Transverse colon (tissue), 4 donors: ENCODE measurements around the gene GOLGA8A.
"Not testable (repeated sequence)": the region's sequence is repeated elsewhere in the genome, so short reads cannot be mapped to it uniquely, and the experiment has no call there.

ENCODE experiments used
- POLR2A ChIP-seq: fragments of 450-650 bp; IDR thresholded peaks from one replicate; pipeline ENCODE4 v1.6.1; 2016; ENCODE audit warnings: antibody characterized with exemption, mild to moderate bottlenecking, moderate library complexity
- POLR2AphosphoS5 ChIP-seq, 3 donors: sonication (generic); formaldehyde crosslinking; IDR thresholded peaks; one replicate each; pipeline ENCODE4 v1.6.1; 2016; ENCODE audit warnings: antibody characterized with exemption in 3 of 3
- TF ChIP-seq, protein P1 (sequence below), 5 experiments: fragments of 200-600 bp in 3 of 5; fragments of 450-650 bp in 2 of 5; sonication (generic) in 3 of 5; IDR thresholded peaks; 1 replicate in 2 of 5; 2 replicates in 3 of 5; pipeline ENCODE4 v1.5.1; 2016 to 2017; ENCODE audit warnings: antibody characterized with exemption in 5 of 5, inconsistent platforms in 3 of 5, mild to moderate bottlenecking in 2 of 5, moderate library complexity in 1 of 5

- not testable (repeated sequence) for TF ChIP-seq POLR2AphosphoS5 (IDR thresholded peaks at IDR 0.05); POLR2A
- TF ChIP-seq, protein P1, sequence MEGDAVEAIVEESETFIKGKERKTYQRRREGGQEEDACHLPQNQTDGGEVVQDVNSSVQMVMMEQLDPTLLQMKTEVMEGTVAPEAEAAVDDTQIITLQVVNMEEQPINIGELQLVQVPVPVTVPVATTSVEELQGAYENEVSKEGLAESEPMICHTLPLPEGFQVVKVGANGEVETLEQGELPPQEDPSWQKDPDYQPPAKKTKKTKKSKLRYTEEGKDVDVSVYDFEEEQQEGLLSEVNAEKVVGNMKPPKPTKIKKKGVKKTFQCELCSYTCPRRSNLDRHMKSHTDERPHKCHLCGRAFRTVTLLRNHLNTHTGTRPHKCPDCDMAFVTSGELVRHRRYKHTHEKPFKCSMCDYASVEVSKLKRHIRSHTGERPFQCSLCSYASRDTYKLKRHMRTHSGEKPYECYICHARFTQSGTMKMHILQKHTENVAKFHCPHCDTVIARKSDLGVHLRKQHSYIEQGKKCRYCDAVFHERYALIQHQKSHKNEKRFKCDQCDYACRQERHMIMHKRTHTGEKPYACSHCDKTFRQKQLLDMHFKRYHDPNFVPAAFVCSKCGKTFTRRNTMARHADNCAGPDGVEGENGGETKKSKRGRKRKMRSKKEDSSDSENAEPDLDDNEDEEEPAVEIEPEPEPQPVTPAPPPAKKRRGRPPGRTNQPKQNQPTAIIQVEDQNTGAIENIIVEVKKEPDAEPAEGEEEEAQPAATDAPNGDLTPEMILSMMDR (IDR thresholded peaks at IDR 0.05), result not testable (repeated sequence)
Measured at GRCh38 chr15:34397637-34398259, 39.9 kb downstream of the GOLGA8A start.
